ENCODE measurements around the gene SLC6A7.
"Not testable (repeated sequence)": the region's sequence is repeated elsewhere in the genome, so short reads cannot be mapped to it uniquely, and the experiment has no call there.

SLC6A7 gene

DNA sequence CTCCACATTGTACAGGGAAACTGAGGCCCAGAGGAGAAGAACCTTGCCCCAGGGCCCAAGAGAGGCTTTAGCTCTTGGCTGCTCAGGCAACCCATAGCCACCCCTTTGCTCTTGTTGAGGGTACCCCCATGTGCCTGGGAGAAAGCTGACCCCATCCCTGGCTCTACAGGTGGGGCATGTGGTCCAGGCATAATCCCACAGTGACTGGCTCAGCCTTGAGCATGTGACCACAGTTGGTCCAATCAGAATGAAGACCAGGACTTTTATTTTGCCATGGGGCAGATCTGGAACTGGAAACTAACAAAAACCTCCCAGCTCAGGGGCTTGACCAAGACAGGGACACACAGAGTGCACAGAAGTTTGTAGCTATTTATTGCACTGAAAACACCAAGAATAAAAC lies 29.3 kb downstream of the SLC6A7 start:
- no peak for DNase-seq (ENCODE audit: low spot score)

DNA sequence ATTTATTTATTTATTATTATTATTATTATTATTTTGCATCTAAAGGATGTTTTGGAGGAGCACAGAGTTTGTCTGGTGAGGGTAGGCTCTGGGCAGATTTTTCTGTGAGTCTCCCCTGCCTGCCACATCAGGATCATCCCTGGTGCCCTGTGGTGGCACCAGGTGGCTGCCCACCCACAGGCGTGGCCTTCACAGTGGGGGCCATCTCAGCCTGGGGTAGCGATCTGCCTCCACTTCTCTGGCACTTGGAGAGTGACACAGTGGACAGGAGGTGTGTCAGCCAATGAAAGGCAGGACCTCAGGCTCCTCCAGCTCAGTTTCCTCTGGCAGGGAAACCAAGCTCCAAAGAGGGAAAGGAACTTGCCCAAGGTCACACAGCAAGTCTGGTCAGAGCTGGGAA lies 30.0 kb downstream of the SLC6A7 start:
- DNase-seq (ENCODE audit: low spot score), result no peak

DNA sequence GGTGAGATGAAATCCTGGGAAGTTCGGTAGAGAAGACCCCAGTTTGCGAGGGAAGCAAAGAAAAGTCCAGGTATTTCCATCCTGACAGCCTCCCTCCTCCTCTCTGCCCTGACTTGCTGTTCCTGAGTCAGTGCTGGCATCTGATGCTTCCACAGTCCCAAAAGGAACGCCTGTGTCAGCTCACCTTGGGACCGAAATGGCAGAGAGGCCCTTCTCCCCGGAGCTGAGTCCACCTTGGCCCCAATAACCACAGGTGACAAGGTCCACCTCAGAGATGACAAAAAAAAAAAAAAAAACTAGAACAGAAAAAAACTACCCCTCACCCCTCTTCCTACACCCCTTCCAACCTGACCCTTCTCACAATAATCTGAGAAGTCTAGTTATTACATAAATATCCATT lies 31.6 kb downstream of the SLC6A7 start:
- DNase-seq (ENCODE audit: low spot score), result no peak

DNA sequence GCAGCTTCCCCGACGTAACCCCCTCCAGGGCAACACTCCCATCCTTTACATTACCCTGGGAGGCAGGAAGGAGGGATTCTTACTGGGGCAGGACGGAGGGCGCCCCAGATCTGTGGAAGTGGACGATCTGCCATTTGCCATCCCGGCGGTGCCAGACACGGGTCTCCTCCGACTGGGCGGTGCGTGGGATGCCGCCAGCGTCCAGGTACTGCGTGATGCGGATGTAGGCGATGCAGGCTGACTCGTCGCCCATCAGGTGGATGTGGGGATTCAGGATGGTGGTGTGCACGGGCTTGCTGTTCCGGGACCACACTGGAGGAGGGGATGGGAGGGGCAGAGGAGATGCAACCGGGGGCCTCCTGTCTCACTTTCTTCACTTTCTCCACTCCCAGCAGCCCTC lies 33.0 kb downstream of the SLC6A7 start:
- DNase-seq (ENCODE audit: low spot score), result no peak

DNA sequence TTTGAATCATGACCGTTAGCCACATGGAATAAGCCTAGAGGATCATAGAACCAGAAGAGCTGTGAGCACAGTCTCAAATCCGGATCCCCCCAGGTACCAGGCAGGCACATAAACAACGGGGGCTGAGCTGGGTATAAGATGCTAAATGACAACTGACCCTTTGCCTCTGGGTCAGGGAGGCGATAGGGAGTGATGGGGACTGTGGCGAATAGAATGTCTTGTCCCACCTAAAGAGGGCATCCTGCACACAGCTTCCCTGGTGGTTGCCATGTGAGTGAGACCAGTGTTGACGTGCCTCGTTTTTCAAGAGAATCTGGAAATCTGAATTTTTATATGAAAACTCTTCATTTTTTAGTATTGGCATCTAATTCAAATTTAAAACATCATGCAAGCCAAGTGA lies 33.6 kb downstream of the SLC6A7 start:
- no peak for DNase-seq (ENCODE audit: low spot score)

DNA sequence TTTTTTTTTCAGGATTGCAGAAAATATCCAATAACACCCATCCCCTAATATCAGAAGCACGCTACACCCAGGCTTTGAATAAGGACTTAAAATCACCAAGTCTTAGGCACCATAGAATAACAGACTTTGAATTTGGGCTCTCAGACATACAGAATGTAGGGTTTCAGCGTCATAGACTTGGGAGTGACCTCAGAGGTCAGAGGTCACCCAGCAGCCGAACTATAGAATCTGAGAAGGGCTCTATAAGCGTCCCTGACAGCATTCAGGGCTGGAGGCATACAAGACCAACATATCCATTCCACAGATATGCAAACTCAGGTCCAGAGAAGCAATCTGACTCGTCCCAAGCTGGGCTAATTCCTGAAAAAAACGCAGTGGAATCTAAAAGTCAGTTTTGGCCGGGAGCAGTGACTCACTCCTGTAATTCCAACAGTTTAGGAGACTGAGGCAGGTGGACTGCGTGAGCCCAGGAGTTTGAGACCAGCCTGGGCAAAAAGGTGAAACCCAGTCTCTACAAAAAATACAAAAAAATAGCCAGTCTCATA lies 34.7 kb downstream of the SLC6A7 start:
- no peak for DNase-seq (ENCODE audit: low spot score)

DNA sequence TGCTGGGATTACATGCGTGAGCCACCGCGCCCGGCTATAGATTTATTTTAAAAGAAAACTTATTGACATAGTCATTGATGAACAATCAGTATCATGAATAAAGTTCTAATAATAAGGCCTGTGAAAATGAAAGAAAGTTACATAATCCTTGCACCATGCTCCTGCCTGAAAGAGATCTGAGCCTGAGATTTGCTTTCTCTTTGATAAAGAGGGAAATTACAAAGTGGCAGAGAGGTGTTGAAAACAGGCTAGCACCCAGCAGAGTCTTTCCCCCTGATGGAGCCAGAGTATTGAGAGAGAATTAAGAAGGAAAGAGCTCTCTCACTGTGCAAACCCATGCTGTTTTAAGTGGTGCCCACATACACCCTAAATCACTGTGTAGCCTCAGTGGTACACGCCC lies 37.2 kb downstream of the SLC6A7 start:
- DNase-seq (ENCODE audit: low spot score), result no peak

DNA sequence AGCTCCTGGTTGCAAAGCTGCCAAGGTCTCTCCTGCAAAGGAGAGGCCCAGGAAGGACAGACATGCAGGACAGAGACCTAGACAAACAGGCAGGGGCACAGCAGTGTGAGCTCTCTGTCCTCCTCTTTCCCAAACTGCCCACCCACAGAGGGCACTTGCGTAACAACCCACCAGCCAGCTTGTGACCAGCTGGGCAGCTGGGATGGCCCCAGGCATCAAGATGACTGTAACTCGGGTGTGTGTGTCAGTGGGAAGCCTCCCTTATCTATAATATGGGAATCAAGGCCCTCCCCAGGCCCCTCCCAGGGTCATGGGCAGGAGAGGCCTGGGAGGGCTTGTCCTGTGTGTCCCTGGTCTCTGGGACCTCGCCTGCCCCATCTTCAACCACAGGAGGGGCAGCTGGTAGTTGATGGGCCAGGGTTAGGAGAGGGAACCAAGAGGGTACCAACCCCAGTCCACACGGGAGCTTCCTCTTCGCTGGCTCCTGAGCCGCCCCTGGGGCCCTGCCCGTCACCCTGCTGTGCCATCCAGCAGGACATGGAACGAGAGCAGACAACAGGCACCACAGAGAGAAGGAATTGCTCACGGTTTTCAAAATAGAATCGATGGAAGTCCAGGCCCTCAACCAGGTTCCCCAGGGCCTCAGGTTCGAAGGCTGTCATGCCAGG lies 37.9 kb downstream of the SLC6A7 start:
- no peak for DNase-seq (ENCODE audit: low spot score)

DNA sequence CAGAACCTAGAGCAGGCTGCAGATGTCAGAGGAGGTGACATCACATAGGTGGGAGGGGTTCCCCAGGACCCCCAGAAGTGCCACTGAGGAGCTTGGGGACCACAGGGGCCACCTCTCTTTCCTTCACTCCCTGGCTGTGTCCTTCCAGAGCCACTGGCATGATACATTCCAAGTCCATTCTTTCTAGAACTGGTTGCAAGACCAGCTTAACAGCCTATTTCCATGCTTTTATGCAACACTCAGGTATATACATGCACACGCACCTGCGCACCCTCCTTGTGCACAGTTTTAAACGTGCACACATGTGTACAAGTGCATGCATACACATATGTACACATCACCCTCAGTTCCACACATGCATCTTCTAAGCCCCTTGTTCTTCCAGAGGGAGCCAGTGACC lies 39.7 kb downstream of the SLC6A7 start:
- DNase-seq (ENCODE audit: low spot score), result no peak

DNA sequence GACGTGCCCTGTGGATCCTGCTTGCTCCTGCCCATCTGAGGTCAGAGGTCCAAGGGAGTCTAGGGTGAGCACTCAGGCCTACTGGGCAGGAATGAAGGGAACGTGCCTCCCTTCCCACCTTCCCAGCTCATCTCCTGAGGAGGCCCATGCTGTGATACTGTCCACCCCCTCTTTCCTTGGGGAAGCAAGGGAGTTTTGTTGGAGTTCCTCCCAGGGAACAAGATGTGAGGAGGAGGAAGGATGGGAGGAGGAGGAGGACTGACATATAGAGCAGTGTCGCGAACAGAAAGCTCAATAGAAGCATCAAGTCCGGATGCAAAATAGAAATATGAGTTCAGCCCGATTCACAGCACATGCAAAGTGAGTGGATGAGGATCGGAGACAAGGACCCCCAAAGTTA lies 41.0 kb downstream of the SLC6A7 start:
- no peak for DNase-seq (ENCODE audit: low spot score)

DNA sequence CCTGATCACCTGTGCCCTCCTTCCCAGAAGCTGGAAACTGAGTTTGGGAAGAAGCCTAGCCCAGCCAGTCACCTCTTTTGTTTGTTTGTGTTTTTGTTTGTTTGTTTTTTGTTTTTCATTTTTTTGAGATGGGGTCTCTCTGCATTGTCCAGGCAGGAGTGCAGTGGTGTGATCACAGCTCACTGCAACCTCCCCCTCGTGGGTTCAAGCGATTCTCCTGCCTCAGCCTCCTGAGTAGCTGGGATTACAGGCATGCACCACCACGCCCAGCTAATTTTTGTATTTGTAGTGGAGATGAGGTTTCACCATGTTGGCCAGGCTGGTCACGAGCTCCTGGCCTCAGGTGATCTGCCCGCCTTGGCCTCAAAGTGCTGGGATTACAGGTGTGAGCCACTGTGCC lies 43.8 kb downstream of the SLC6A7 start:
- not testable (repeated sequence) for DNase-seq (ENCODE audit: low spot score)

DNA sequence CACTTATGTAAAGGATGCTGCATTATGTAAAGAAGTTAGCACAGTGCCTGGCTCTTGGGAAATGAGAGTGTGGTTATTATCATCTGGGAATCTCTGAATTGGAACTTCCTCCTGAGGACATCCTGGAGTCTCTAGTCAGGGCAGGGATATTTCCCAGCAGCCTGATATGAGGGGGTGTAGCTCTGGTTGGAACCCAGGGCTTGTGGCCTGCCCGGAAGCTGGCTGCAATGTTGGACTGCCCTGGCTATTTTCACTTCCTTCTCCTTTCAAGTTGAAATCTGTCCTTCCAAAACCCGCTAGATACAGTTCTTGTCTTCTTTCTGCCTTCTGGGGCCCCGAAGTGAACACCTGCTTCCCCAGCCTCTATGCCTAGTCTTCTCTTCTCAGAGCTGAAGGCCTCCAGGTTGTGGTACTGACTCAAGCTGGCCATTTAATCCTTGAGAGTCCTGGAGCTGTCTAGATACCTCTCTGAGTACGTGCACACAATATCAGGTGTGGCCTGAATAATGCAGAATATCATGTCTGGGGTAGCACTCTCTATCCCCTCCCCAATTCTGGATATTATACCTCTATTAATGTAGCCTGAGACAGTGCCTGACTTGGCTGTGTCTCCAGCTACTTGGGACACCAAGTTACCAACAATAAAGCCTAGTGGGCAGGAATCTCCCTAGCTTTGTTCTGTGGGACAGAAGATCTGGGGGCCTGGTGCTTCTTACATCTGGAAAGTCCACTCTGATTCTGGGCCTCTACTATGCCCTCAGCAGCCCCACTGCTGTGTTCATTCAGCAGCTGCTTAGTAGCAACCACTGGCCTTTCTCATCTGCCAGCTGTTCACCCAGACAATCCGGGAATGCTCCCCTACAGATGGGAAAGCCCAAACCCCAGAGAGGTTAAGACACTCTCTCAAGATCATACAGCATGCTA lies 45.0 kb downstream of the SLC6A7 start:
- DNase-seq (ENCODE audit: low spot score), result no peak

DNA sequence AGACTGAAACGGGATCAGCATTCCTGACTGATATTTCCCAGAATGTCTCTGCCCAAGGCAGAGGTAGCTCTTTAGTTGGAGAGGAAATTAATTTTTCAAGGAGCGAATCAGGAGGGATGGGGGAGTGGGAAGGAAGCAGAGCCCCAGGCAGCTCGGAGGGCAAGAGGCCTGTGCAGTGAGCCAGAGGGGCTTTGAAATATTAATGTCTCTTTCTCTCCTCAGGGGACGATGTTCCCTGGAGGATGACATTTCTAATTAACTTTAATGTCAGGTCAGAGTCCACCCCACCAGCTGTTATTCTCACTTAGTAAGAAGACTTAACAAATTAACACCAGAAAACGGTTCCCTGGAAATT lies 45.6 kb downstream of the SLC6A7 start:
- no peak for DNase-seq (ENCODE audit: low spot score)

DNA sequence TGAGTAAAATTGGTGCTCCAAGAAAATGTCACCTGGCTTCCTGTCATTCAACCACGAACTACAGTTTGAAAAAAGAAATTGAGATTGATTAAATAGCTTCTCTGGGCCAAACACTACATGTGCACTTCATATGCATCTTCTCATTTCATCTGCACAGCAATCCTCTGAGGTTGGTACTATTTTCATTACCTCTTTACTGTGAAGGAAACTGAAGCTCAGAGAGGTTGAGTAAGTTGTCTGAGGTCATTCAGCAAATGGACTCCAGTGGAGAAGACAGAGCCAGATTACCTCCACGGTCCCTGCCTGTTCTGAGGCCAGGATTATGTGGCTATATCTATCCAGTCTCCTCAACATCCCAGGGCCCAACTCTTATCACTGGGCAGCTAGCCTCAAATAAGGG lies 46.5 kb downstream of the SLC6A7 start:
- DNase-seq (ENCODE audit: low spot score), result no peak

DNA sequence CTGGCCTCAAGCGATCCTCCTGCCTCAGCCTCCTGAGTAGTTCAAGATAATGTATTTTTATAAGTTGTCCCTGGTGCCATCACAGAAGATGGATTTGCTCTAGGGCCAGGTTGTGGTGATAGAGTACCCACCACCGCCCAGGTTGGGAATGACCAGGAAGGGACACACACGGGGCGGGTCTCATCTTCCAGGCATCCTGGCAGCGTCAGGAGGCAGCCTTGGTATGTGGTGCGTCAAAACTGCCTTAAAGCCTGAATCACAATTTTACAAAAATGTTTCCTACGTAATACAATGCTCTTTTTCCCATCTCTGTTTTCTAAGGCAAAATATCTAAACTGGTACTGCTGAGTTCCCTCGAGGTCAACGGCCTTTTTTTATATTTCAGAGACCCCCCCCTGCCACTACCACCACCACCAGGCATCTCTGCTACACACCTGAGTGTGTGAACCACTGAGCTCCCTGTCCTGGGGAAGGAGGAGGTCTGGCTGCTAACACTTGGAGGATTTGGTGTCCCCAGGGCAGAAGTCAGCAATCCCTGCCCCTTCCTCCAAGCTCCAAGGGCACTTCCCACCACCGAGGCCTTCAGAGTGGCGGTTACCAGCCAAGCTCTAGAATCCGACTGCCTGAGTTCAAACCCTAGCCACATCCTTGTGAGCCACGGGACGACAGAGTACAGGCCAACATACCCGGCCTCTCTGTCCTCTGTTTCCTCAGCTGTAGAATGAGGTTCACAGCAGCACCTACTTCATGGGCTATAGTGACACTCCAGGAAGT lies 47.3 kb downstream of the SLC6A7 start:
- DNase-seq (ENCODE audit: low spot score), result no peak

DNA sequence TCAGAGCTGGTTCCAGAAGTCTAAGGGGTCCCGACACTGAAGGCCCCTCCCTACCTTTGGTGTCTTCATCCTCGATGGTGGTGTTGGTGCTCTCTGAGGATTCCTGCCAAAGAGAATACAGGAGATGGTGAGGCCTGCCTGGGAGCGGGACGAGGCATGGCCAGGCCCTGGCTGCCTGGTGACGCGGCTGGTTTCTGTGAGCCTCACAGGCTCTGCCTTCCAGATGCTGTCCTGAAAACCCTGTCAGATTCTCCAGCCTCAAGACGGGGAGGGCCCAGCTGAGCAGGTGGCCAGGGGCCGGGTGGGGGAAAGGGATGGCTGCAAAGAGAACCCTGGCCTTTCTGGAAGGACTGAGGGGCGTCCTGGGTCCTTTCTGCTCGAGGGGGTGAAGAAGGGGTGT lies 48.8 kb downstream of the SLC6A7 start:
- DNase-seq (ENCODE audit: low spot score), result no peak

DNA sequence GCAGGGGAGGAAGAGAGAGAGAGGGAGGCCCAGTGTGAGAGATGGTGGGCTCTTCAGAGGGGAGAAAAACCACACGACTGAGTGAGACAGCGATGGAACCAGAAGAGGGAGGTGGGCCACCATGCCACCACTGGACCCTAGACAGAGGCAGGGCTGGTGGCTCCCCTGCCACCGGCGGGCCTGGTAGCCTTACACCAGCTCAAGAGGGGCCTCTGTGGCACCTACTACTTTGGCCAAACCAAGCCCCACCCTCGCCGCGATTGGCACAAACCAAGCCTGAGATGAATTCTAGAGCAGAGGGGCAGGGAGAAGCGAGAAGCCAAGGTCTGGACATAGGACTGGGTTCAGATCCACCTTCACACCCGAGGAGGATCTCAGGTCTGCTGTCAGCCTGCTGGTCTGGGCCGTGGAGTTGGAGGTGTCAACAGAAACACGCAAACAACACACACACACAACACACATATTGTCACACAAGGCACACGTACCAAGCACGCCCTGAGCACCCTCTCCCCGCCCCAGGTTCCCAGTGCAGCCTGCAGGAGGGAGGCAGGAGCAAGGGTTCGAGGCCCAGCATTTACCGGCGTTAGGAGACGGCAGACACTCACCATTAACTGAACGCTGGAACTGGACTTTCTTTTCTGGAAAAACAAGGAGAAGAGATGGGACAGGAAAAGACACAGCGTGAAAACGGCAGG lies 49.4 kb downstream of the SLC6A7 start:
- no peak for DNase-seq (ENCODE audit: low spot score)

DNA sequence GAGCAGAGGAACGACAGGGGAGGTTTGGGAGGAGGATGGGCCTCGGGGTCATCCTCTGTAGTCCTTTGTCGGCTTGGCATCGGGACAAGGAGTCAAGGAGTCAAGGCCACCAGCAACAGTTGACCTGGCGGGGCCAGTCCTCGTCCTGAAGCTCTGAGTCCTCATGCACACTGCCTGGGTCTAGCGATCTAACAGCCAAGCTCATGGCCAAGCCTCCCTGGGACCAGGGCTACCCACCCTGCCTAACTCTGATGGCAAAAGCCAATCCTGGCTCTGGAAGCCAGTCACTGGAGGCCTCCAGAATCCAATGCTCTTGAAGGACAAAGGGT lies 49.9 kb downstream of the SLC6A7 start:
- no peak for DNase-seq (ENCODE audit: low spot score)

DNA sequence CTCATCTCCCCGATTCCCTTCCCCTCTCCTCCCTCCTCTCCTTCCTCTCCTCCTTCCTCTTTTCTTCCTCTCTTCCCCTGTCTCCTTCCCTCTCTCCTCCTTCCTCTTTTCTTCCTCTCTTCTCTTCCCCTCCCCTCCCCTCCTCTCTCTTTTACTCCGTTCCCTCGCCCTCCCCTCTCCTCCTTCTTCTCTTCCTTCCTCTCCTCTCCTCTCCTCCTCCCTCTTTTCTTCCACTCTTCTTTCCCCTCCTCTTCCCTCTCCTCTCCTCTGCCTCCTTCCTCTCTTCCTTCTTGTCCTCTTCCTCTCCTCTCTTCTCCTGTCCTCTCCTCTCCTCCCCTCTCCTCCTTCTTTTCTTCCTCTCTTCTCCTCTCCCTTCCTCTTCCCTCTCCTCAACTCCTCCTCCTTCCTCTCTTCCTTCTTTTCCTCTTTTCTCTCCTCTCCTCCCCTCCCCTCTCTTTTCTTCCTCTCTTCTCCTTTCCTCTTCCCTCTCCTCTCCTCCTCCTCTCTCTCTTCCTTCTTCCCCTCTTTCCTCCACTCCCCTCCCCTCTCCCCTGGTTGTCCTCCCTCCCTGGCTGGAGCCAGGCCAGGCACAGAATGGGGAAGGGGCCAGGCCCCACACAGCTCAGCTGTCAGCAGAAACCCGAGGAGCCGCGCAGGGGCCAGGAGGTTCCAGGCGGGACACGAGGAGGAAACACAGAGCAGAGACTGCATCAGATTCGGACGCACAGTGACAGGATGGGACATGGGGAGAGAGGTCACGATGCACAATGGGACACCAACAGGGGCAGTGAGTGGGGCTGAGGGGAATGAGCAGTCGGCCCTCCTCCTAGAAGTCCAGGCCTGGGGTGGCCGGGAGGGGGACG lies 51.7 kb downstream of the SLC6A7 start:
- no peak for DNase-seq (ENCODE audit: low spot score)

DNA sequence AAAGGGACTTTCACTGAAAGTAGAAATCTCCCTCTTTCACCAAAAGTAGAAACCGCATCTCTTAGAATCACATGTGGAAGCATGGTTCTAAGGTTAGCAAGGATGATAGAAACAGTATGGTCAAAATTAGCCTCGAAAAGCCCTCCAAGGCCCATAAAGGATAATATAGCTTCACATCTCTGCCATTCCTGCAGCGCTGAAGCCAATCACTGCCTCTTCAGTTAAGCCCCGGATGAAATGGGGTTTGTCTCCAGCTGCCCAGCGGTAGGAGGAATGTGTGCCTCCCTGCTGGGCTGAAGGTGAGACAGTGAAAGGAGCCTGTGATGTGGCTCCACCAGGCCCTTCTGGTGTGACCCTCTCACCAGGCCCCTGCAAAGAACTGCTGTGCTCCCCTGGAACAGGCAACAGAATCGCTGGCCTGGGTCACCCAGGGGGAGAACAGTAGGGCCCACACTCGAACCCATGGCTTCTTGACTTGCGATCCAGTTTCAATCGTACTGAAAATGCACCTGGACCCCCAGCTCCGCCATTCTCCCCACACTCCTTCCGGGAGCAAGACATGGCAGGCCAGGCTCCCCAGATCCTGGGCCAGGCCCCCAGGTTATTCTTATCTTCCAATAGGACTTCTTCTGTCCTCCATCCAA lies 52.5 kb downstream of the SLC6A7 start:
- no peak for DNase-seq (ENCODE audit: low spot score)

DNA sequence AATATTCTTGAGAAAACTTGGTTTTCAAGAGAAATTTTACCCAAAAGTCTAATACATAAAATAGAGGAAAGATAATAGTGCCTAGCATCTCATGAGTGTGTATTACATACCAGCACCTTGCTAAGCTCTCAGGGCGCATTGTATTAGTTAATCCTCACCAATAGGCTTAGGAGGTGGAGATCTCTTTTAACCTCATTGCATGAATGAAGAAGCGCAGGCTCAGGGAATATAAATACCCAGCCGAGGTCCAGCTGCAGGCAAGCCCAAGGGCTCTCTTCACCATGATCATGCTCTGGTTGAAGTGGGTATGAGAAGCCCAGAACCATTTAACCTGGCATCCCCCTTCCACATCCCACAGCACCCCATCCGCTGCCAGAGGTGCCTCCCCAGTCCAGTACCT lies 53.7 kb downstream of the SLC6A7 start:
- DNase-seq (ENCODE audit: low spot score), result no peak
